PC-9 (cell line): ENCODE measurements around the gene AGPAT3. TPM values are rescaled to one million over a fixed set of nuclear protein-coding genes. Genes with fewer than 3 reads are reported as not detected.

Source experiments
- BruUV-seq: library from RNA; stranded (reverse); fragments of 400-500 nt; replicated peaks from 2 replicates; lab custom pipeline; 2021; lab: Mats Ljungman, UMichigan
- CTCF ChIA-PET: fragments of 300-600 bp; sonication (Branson Sonifier 250); formaldehyde crosslinking; loops from one replicate; lab custom pipeline; 2022; ENCODE audit warnings: antibody characterized with exemption; lab: Charles Lee
- POLR2A ChIA-PET: fragments of 300-600 bp; sonication (Branson Sonifier 250); formaldehyde crosslinking; loops from one replicate; lab custom pipeline; 2022; ENCODE audit warnings: antibody characterized with exemption; ENCODE audit not compliant: unreplicated experiment; lab: Charles Lee
- DNase-seq, 2 experiments: peaks; one replicate each; pipeline versions ENCODE4 v3.0.0 to v3.0.0-alpha.2; 2015 to 2022; ENCODE audit warnings: mixed read lengths in 1 of 2
- H2AFZ ChIP-seq: fragments of 200-600 bp; sonication (generic); 2 replicates; pipeline ENCODE4 v1.8.1; 2017; ENCODE audit warnings: antibody characterized with exemption
- H3F3A ChIP-seq: fragments of 200-600 bp; sonication (generic); 2 replicates; pipeline ENCODE4 v1.8.1; 2017; ENCODE audit warnings: antibody characterized with exemption, mild to moderate bottlenecking, low read depth; ENCODE audit not compliant: insufficient read depth
- H3K27ac ChIP-seq: fragments of 200-600 bp; sonication (generic); 2 replicates; pipeline ENCODE4 v1.6.1; 2016; ENCODE audit warnings: mixed run types
- H3K27me3 ChIP-seq: fragments of 200-600 bp; sonication (generic); 2 replicates; pipeline ENCODE4 v1.6.1; 2016; ENCODE audit warnings: low read depth, mixed run types; ENCODE audit not compliant: insufficient read depth
- H3K36me3 ChIP-seq: fragments of 200-600 bp; sonication (generic); 2 replicates; pipeline ENCODE4 v1.6.1; 2016; ENCODE audit warnings: low read depth, mixed run types
- H3K4me1 ChIP-seq: fragments of 200-600 bp; sonication (generic); replicated peaks from 2 replicates; pipeline ENCODE4 v1.6.1; 2016; ENCODE audit warnings: mixed run types; ENCODE audit not compliant: insufficient read depth
- H3K4me2 ChIP-seq: fragments of 200-600 bp; sonication (generic); 2 replicates; pipeline ENCODE4 v1.6.1; 2017; ENCODE audit warnings: mixed run types
- H3K4me3 ChIP-seq: fragments of 200-600 bp; sonication (generic); 2 replicates; pipeline ENCODE4 v1.6.1; 2016; ENCODE audit warnings: mixed run types
- H3K79me2 ChIP-seq: fragments of 200-600 bp; sonication (generic); 2 replicates; pipeline ENCODE4 v1.6.1; 2017; ENCODE audit warnings: low read depth, mixed run types
- H3K9me2 ChIP-seq: fragments of 200-600 bp; sonication (generic); 2 replicates; pipeline ENCODE4 v1.8.1; 2017; ENCODE audit warnings: mild to moderate bottlenecking; ENCODE audit not compliant: insufficient read depth
- H3K9me3 ChIP-seq: fragments of 200-600 bp; sonication (generic); 2 replicates; pipeline ENCODE4 v1.8.1; 2016; ENCODE audit warnings: low read depth; ENCODE audit not compliant: insufficient read depth
- H4K20me1 ChIP-seq: fragments of 200-600 bp; sonication (generic); 2 replicates; pipeline ENCODE4 v1.8.1; 2017; ENCODE audit not compliant: insufficient read depth
- CTCF ChIP-seq: fragments of 200-600 bp; sonication (generic); conservative IDR thresholded peaks from 2 replicates; pipeline ENCODE4 v1.6.1; 2017; ENCODE audit warnings: mixed run types, antibody characterized with exemption, mild to moderate bottlenecking, moderate library complexity
- EZH2 ChIP-seq: fragments of 200-600 bp; sonication (generic); IDR thresholded peaks from 2 replicates; pipeline ENCODE4 v1.8.0; 2017; ENCODE audit warnings: antibody characterized with exemption, low read depth
- intact Hi-C: fragments of 100-400 bp; cut with micrococcal nuclease; formaldehyde crosslinking; loops from one replicate; pipeline ENCODE4 v1.10.0; 2022; ENCODE audit not compliant: unreplicated experiment
- total RNA-seq: library from RNA; stranded (reverse); gene quantifications from 2 replicates; pipeline ENCODE4 v1.2.3, GENCODE V29; 2021

The AGPAT3 gene
- total RNA-seq, 1 experiment from 2014 or later = 39.0 TPM

- no peaks in the 10 kb centered on the region; the same call in 1 of the 2 replicates for H3F3A ChIP-seq
- DNase-seq = no peak
- H2AFZ ChIP-seq = no peak overlapping the region
- H3K9me3 ChIP-seq = no peaks in the 10 kb centered on the region
- no TSS peak for BruUV-seq
- H3K4me1 ChIP-seq = no peaks in the 10 kb centered on the region
- no peak overlapping the region for H3K27ac ChIP-seq
- H3K4me3 ChIP-seq = no peak overlapping the region
- H3K79me2 ChIP-seq = no peaks in the 10 kb centered on the region
- no peaks in the 10 kb centered on the region for H4K20me1 ChIP-seq
- H3K36me3 ChIP-seq = no peaks in the 10 kb centered on the region
- H3K9me2 ChIP-seq = no peaks in the 10 kb centered on the region
- TF ChIP-seq CTCF (no peak), EZH2 (no peak)
- no peaks in the 10 kb centered on the region; the same call in 1 of the 2 replicates for H3K27me3 ChIP-seq
- ChIA-PET CTCF (interaction anchor here (0.6 kb wide), 1 partner anchor 42 kb away, joined by 9 read pairs; no protein-coding TSS in a partner anchor), POLR2A (interaction anchor here (0.5 kb wide), 1 partner anchor 66 kb away, joined by 12 read pairs; no protein-coding TSS in a partner anchor)
- intact Hi-C loops = no loop called here
- H3K4me2 ChIP-seq = no peak overlapping the region
These were observed 40.4 kb upstream of the AGPAT3 start for GRCh38 chr21:43824333-43825241.

- Histone ChIP-seq H3K27ac (no peak overlapping the region), H3K9me2 (no peaks in the 10 kb centered on the region), H3K27me3 (peaks cover under 1% of the 10 kb centered on the region; the same call in 1 of the 2 replicates), H3K4me3 (no peak overlapping the region), H3K79me2 (no peaks in the 10 kb centered on the region), H3K4me2 (no peak overlapping the region), H2AFZ (no peak overlapping the region), H4K20me1 (no peaks in the 10 kb centered on the region), H3F3A (no peaks in the 10 kb centered on the region; the same call in 1 of the 2 replicates), H3K9me3 (no peaks in the 10 kb centered on the region), H3K4me1 (no peaks in the 10 kb centered on the region), H3K36me3 (no peaks in the 10 kb centered on the region)
- CTCF ChIA-PET = no interaction called here
- no TSS peak for BruUV-seq
- intact Hi-C loops = no loop called here
- DNase-seq = no peak
- POLR2A ChIA-PET = interaction anchor here (0.5 to 0.6 kb wide), 2 partner anchors 65 to 228 kb away, joined by 4 to 12 read pairs; no protein-coding TSS in a partner anchor
- TF ChIP-seq CTCF = no peak
- no peak for TF ChIP-seq EZH2
These were observed 39.6 kb upstream of the AGPAT3 start for GRCh38 chr21:43825242-43825935.

- H3K9me2 ChIP-seq = no peaks in the 10 kb centered on the region
- H3K79me2 ChIP-seq = no peaks in the 10 kb centered on the region
- H4K20me1 ChIP-seq = no peaks in the 10 kb centered on the region
- peaks cover 3% of the 10 kb centered on the region; the same call in 1 of the 2 replicates for H3K27me3 ChIP-seq
- H3K9me3 ChIP-seq = no peaks in the 10 kb centered on the region
- ChIA-PET POLR2A (interaction anchor here (0.6 kb wide), 1 partner anchor 228 kb away, joined by 4 read pairs; no protein-coding TSS in a partner anchor), CTCF (no interaction called here)
- intact Hi-C loops = no loop called here
- H3K4me3 ChIP-seq = no peak overlapping the region
- no peak overlapping the region for H3K4me2 ChIP-seq
- H3K4me1 ChIP-seq = no peaks in the 10 kb centered on the region
- no peak overlapping the region for H3K27ac ChIP-seq
- no TSS peak for BruUV-seq
- no peaks in the 10 kb centered on the region; the same call in 1 of the 2 replicates for H3F3A ChIP-seq
- TF ChIP-seq EZH2 (no peak), CTCF (peak; percentile 41; the same call in 1 of the 2 replicates)
- H3K36me3 ChIP-seq = no peaks in the 10 kb centered on the region
- no peak overlapping the region for H2AFZ ChIP-seq
- DNase-seq = peak in 1 of 2 experiments; percentile 22
These were observed 38.9 kb upstream of the AGPAT3 start for GRCh38 chr21:43825936-43826622.
